Lower lobe of right lung (tissue), 2 donors: ENCODE measurements around the gene HCRTR1. TPM values are rescaled to one million over a fixed set of nuclear protein-coding genes. Genes with fewer than 3 reads are reported as not detected.

Source experiments
- ATAC-seq, 2 donors: fragments of 200-7000 bp; cut with Tn5 transposase; one replicate each; pipeline ENCODE4 v1.9.1; 2020 to 2022; ENCODE audit warnings: mild to moderate bottlenecking in 2 of 2, moderate library complexity in 2 of 2
- DNase-seq: peaks from one replicate; pipeline ENCODE4 v3.0.0-alpha.2; 2020
- H3K27ac ChIP-seq: fragments of 200-600 bp; one replicate; pipeline ENCODE4 v1.8.0; 2022
- H3K27me3 ChIP-seq: fragments of 200-600 bp; one replicate; pipeline ENCODE4 v1.8.0; 2022; ENCODE audit warnings: low read depth
- H3K36me3 ChIP-seq: fragments of 200-600 bp; one replicate; pipeline ENCODE4 v1.8.0; 2022; ENCODE audit warnings: mild to moderate bottlenecking
- H3K4me1 ChIP-seq: fragments of 200-600 bp; one replicate; pipeline ENCODE4 v1.8.0; 2022
- H3K4me3 ChIP-seq: fragments of 200-600 bp; one replicate; pipeline ENCODE4 v1.8.0; 2022; ENCODE audit warnings: mild to moderate bottlenecking
- H3K9me3 ChIP-seq: fragments of 200-600 bp; one replicate; pipeline ENCODE4 v1.8.0; 2022
- CTCF ChIP-seq: fragments of 200-600 bp; IDR thresholded peaks from one replicate; pipeline ENCODE4 v1.8.0; 2022; ENCODE audit warnings: antibody characterized with exemption, mild to moderate bottlenecking
- intact Hi-C: fragments of 100-400 bp; cut with DNase I; formaldehyde crosslinking; loops from one replicate; pipeline ENCODE4 v1.11.0; 2022
- total RNA-seq: library from RNA; stranded (reverse); fragmentation: NEBNext Ultra II Directional; extraction: Animal tissue kit (Norgen Biotek cat#: 25700); gene quantifications from one replicate; pipeline ENCODE4 v1.2.1, GENCODE V29; 2021
- donor health status: DM: no; HTN: yes; CAD: no; lungs with severe emphysema.

Gene HCRTR1
- total RNA-seq, 1 donor from 2014 or later = not detected

DNA sequence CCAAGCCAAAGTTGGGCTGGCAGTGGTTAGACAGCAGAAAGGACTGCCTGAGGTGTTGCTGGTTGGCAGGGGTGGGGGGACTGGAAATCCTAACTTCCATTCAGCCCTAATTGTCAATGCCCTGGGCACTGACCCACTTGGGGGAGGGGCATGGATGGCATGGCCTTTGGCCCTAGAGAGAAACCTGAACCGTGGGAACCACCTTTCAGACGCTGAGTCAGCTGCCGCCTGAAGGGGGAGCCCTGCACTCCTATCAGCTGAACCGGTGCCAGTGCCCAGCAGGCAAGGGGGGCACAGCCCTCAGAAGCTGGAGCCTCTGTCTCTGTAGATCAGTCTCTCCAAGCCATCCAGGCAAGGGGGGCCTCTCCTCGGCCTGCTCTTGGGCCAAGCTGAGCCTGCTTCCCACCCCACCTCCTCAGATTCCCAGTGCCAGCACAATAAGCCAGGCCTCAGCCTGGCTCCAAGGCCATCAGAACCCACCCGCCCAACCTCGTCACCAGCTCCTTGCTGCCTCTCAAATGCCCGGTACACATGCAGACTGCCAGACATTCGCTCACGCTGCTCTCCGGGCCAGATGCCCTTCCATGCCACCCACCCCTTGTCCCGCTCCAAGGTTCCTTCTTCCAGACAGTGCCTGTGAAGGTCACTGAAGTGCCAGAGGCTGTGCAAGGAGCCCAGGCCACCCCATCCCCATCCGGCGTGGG, 29.6 kb upstream of the HCRTR1 start:
- Histone ChIP-seq H3K36me3 (peaks cover 29% of the 10 kb centered on the region), H3K4me3 (peak overlapping the region; percentile 53), H3K27me3 (peaks cover 16% of the 10 kb centered on the region), H3K4me1 (peaks cover 50% of the 10 kb centered on the region), H3K27ac (peak overlapping the region; percentile 90), H3K9me3 (no peaks in the 10 kb centered on the region)
- ATAC-seq (peak; percentile 72 to 80), DNase-seq (peak; percentile 78)
- peak; percentile 63 for TF ChIP-seq CTCF
- intact Hi-C loops = no loop called here

DNA sequence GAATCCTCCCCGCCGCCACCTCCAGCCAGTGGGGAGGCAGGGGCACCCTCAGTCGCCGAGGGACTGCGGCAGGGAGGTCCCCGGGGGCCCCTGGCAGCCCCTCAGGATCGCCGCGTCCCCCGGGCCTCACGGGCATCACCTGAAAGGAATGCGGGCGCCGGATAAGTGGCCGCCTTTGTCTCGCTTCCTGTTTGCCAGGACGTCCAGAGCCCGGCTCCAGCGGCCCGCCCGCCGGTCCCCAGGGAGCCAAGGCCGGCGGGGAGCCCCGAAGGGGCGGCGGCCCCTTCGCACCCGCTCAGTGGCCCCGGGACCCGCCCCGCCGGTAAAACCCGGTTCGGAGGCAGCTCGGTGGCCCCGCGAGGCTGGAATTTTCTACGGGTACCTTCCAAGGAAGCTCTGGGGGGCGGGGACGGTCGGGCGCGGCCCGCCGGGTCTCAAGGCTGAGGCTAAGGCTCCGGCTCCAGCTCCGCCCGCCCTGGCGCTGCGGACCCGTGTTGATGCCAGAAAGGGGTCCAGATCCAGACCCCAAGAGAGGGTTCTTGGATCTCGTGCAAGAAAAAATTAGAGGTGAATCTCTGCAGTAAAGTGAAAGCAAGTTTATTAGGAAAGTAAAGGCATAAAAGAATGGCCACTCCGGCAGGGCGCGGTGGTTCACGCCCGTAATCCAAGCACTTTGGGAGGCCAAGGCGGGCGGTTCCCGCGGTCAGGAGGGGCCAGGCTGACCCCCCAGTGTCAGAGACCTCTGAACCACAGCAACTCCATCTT, 28.6 kb upstream of the HCRTR1 start:
- Histone ChIP-seq H3K4me1 (peaks cover 40% of the 10 kb centered on the region), H3K4me3 (peak overlapping the region; percentile 53), H3K9me3 (no peaks in the 10 kb centered on the region), H3K36me3 (peaks cover 22% of the 10 kb centered on the region), H3K27me3 (peaks cover 16% of the 10 kb centered on the region), H3K27ac (peak overlapping the region; percentile 90)
- ATAC-seq (peak; percentile 71 to 82), DNase-seq (peak; percentile 73)
- intact Hi-C loops = no loop called here
- TF ChIP-seq CTCF = no peak

DNA sequence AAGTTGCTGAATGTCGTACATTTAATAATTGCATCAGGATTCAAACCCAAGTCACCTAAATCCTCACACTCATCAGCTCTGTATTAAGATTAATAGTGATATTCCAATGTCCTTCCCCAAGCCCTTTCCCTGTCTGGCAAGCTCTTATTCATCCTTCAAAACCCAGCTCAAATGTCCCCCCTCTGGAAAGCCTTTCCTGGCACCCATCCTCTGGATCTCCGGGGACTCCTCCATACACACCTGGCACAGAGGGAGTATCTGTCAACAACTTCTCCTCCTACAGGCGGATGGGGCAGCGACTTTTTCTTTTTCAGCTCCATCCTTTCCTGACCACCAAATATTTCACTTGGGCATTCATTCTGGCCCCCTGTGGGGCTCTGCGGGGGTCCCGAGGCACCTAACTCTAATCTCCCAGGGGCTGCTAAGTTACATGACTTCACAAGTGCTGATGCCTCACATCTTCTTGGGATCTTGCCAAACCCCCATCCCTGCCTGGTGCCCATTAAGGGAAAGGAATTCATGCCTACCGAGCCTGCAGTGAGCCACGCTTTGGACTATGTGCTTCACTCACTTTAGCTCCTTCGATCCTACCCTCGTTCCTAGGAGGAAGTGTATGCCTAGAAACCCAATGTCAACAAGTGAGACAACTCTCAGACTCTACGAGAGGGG, 25.9 kb upstream of the HCRTR1 start:
- H3K4me1 ChIP-seq = peaks cover 24% of the 10 kb centered on the region
- ATAC-seq (no peak), DNase-seq (no peak)
- intact Hi-C loops = no loop called here
- peaks cover 7% of the 10 kb centered on the region for H3K36me3 ChIP-seq
- no peak for TF ChIP-seq CTCF
- no peak overlapping the region for H3K27ac ChIP-seq
- peaks cover 16% of the 10 kb centered on the region for H3K27me3 ChIP-seq
- H3K9me3 ChIP-seq = no peaks in the 10 kb centered on the region
- H3K4me3 ChIP-seq = no peak overlapping the region

DNA sequence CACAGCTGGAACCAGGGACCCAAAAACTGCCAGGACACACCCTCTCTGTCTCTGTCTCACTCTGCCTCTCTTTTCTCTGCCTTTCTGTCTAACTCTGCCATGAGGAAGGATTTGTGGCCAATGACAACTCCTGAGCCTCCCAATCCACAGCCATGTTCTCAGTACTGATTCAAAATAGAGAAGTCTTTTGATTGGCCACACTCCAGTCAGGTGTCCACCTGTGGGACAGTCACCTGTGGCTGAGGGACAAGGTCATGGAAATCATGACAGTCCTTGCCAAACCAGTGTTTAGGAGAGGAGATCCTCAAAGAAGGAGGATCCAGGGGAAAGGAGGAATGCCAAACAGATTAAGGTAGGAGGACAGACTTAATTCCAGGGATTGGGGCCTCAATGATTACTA, 25.4 kb upstream of the HCRTR1 start:
- Histone ChIP-seq H3K27ac (no peak overlapping the region), H3K9me3 (no peaks in the 10 kb centered on the region), H3K4me1 (peaks cover 24% of the 10 kb centered on the region), H3K36me3 (peaks cover 3% of the 10 kb centered on the region), H3K27me3 (peaks cover 14% of the 10 kb centered on the region), H3K4me3 (no peak overlapping the region)
- intact Hi-C loops = no loop called here
- ATAC-seq (no peak), DNase-seq (no peak)
- no peak for TF ChIP-seq CTCF

GRCh38 chr1:31593136-31593665, 24.3 kb upstream of the HCRTR1 start:
- TF ChIP-seq CTCF = no peak
- Histone ChIP-seq H3K27me3 (peaks cover 11% of the 10 kb centered on the region), H3K36me3 (no peaks in the 10 kb centered on the region), H3K4me1 (peaks cover 14% of the 10 kb centered on the region), H3K27ac (no peak overlapping the region), H3K4me3 (no peak overlapping the region), H3K9me3 (no peaks in the 10 kb centered on the region)
- ATAC-seq = no peak
- intact Hi-C loops = no loop called here
- DNase-seq = no peak
